DOHH2 (cell line): ENCODE results near the gene SAMSN1.
A peak's percentile ranks its signal among the peaks of the same experiment; 100 is the strongest.
"Not testable (repeated sequence)": the region's sequence is repeated elsewhere in the genome, so short reads cannot be mapped to it uniquely, and the experiment has no call there.

Experiments
- H3F3A ChIP-seq: fragments of 200-600 bp; sonication (generic), shearing (Covaris generic); 2 replicates; pipeline ENCODE4 v1.6.0; 2016; ENCODE audit warnings: antibody characterized with exemption, mild to moderate bottlenecking; ENCODE audit not compliant: control insufficient read depth, insufficient read depth
- H3K27ac ChIP-seq: fragments of 200-600 bp; sonication (generic); 2 replicates; pipeline ENCODE4 v1.5.1; 2014; ENCODE audit warnings: low read depth, mild to moderate bottlenecking, low read length, moderate library complexity
- H3K27me3 ChIP-seq: fragments of 200-600 bp; sonication (generic); 2 replicates; pipeline ENCODE4 v1.6.1; 2014; ENCODE audit warnings: mild to moderate bottlenecking, low read length, mixed read lengths; ENCODE audit not compliant: control insufficient read depth
- H3K36me3 ChIP-seq: fragments of 200-600 bp; sonication (generic); 2 replicates; pipeline ENCODE4 v1.6.1; 2014; ENCODE audit warnings: mild to moderate bottlenecking, low read length, moderate library complexity, mixed read lengths; ENCODE audit not compliant: control insufficient read depth
- H3K4me1 ChIP-seq: fragments of 200-600 bp; sonication (generic); 2 replicates; pipeline ENCODE4 v1.6.1; 2014; ENCODE audit warnings: mild to moderate bottlenecking, low read length, mixed read lengths; ENCODE audit not compliant: control insufficient read depth
- H3K4me2 ChIP-seq: fragments of 200-600 bp; sonication (generic); 2 replicates; pipeline ENCODE4 v1.6.0; 2014; ENCODE audit warnings: mild to moderate bottlenecking, low read length, moderate library complexity
- H3K4me3 ChIP-seq: fragments of 200-600 bp; sonication (generic); 2 replicates; pipeline ENCODE4 v1.5.1; 2014; ENCODE audit warnings: mild to moderate bottlenecking, low read length, mixed read lengths
- H3K79me2 ChIP-seq: fragments of 200-600 bp; sonication (generic); 2 replicates; pipeline ENCODE4 v1.6.1; 2014; ENCODE audit warnings: mild to moderate bottlenecking, low read length, mixed read lengths; ENCODE audit not compliant: control insufficient read depth
- H3K9me2 ChIP-seq: fragments of 200-600 bp; sonication (generic); replicated peaks from 2 replicates; pipeline ENCODE4 v1.6.1; 2014; ENCODE audit warnings: mild to moderate bottlenecking, low read length, mixed read lengths; ENCODE audit not compliant: control insufficient read depth
- H3K9me3 ChIP-seq: fragments of 200-600 bp; sonication (generic); 2 replicates; pipeline ENCODE4 v1.6.1; 2014; ENCODE audit warnings: antibody characterized with exemption, low read length, mixed read lengths; ENCODE audit not compliant: control insufficient read depth, insufficient read depth
- H4K20me1 ChIP-seq: fragments of 200-600 bp; sonication (generic); 2 replicates; pipeline ENCODE4 v1.6.0; 2014; ENCODE audit warnings: low read depth, mild to moderate bottlenecking, antibody characterized with exemption, low read length, moderate library complexity; ENCODE audit not compliant: control insufficient read depth, insufficient read depth
- CTCF ChIP-seq: fragments of 200-600 bp; sonication (generic); IDR thresholded peaks from one replicate; pipeline ENCODE4 v1.5.1; 2014; ENCODE audit warnings: antibody characterized with exemption, mild to moderate bottlenecking, low read depth, low read length; ENCODE audit not compliant: poor library complexity, severe bottlenecking
- EZH2phosphoT487 ChIP-seq: fragments of 200-600 bp; sonication (generic); IDR thresholded peaks from 2 replicates; pipeline ENCODE4 v1.6.1; 2017; ENCODE audit warnings: borderline replicate concordance, mild to moderate bottlenecking, antibody characterized with exemption, low read length, moderate library complexity, mixed read lengths

Gene SAMSN1

GRCh38 chr21:14547834-14548513, 1.9 kb upstream of the SAMSN1 start:
- Histone ChIP-seq H3K4me1 (peaks cover 10% of the 10 kb centered on the region; the same call in 1 of the 2 replicates), H3K27me3 (no peaks in the 10 kb centered on the region), H3F3A (no peaks in the 10 kb centered on the region), H3K27ac (no peak overlapping the region), H3K79me2 (no peaks in the 10 kb centered on the region), H3K9me3 (no peaks in the 10 kb centered on the region), H3K9me2 (no peaks in the 10 kb centered on the region), H3K4me2 (no peak overlapping the region), H3K4me3 (no peak overlapping the region), H4K20me1 (no peaks in the 10 kb centered on the region), H3K36me3 (no peaks in the 10 kb centered on the region)
- TF ChIP-seq CTCF (no peak), EZH2phosphoT487 (no peak)

- not testable (repeated sequence) for H3K9me2 ChIP-seq, H3K27ac ChIP-seq, H3K4me2 ChIP-seq, H3K4me3 ChIP-seq, H3F3A ChIP-seq, H4K20me1 ChIP-seq, H3K27me3 ChIP-seq, H3K36me3 ChIP-seq, H3K79me2 ChIP-seq, H3K9me3 ChIP-seq
- H3K4me1 ChIP-seq, result peaks cover 10% of the 10 kb centered on the region; the same call in 1 of the 2 replicates
These were observed 604 bp upstream of the SAMSN1 start for GRCh38 chr21:14546719-14547118.

- no peak overlapping the region for H3K4me2 ChIP-seq
- no peaks in the 10 kb centered on the region for H3K9me2 ChIP-seq
- H3K9me3 ChIP-seq, result no peaks in the 10 kb centered on the region
- no peaks in the 10 kb centered on the region for H3K27me3 ChIP-seq
- H4K20me1 ChIP-seq, result no peaks in the 10 kb centered on the region
- H3K27ac ChIP-seq, result no peak overlapping the region
- H3F3A ChIP-seq, result no peaks in the 10 kb centered on the region
- no peak for TF ChIP-seq EZH2phosphoT487
- TF ChIP-seq CTCF, result no peak
- no peaks in the 10 kb centered on the region for H3K79me2 ChIP-seq
- H3K36me3 ChIP-seq, result no peaks in the 10 kb centered on the region
- H3K4me1 ChIP-seq, result 0 out of 2 replicates have a peak, but pooled peaks cover 4% of the 10 kb centered on the region
- 0 out of 2 replicates have a peak overlapping the region, but pooled peaks have one; percentile 2 for H3K4me3 ChIP-seq
These were observed 2.1 kb downstream of the SAMSN1 start for GRCh38 chr21:14543983-14544382.

DNA sequence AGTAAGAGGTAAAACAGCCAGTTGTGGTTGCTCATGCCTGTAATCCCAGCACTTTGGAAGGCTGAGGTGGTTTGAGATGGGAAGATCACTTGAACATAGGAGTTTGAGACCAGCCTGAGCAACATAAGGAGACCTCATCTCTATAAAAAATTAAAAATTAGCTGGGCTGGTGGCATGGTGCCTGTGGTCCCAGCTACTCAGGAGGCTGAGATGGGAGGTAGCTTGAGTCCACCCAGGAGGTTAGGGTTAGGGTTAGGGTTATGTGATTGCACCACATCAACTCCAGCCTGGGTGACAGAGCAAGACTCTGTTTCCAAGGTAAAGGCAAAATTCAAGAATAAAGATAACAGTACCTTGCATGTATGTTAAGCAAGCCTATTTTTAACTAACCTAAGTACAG, 3.5 kb downstream of the SAMSN1 start:
- H3F3A ChIP-seq, result no peaks in the 10 kb centered on the region
- no peak overlapping the region for H3K4me3 ChIP-seq
- H3K9me2 ChIP-seq, result no peaks in the 10 kb centered on the region
- H3K27me3 ChIP-seq, result no peaks in the 10 kb centered on the region
- H3K79me2 ChIP-seq, result no peaks in the 10 kb centered on the region
- no peak overlapping the region for H3K27ac ChIP-seq
- H3K9me3 ChIP-seq, result no peaks in the 10 kb centered on the region
- no peaks in the 10 kb centered on the region for H4K20me1 ChIP-seq
- H3K36me3 ChIP-seq, result no peaks in the 10 kb centered on the region
- no peak for TF ChIP-seq CTCF
- TF ChIP-seq EZH2phosphoT487, result no peak
- peak overlapping the region; percentile 33; the same call in 1 of the 2 replicates for H3K4me2 ChIP-seq
- 0 out of 2 replicates have a peak, but pooled peaks cover 4% of the 10 kb centered on the region for H3K4me1 ChIP-seq
